ENCODE measurements around the gene SMOC2. TPM values are rescaled to one million over a fixed set of nuclear protein-coding genes. Genes with fewer than 3 reads are reported as not detected.

The SMOC2 gene
- total RNA-seq, 1 donor from 2014 or later = 14.4 TPM

DNA sequence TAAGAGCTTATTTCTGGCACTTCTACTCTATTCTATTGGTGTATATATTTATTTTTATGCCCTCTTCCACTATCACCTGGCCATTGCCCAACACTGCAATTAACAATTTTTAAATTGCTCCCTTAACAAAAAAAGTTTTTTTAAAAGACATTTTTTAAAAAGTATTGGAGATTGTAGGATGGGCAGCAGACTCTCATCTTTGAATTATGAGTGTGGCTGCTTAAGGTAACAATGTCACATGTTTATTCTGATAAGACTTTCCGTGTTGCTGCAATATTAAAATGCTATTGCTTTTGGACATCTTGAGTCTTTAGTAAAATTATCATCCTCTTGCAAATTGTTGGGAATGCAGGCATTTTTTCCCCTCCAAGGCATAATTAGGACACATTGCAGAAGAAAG, 31.4 kb downstream of the SMOC2 start:
- Histone ChIP-seq H3K4me3 (no peak overlapping the region), H3K4me1 (no peaks in the 10 kb centered on the region), H3K36me3 (no peaks in the 10 kb centered on the region), H3K27ac (replicated peaks) (no peak overlapping the region), H3K27me3 (ENCODE audit: low read depth) (peaks cover 85% of the 10 kb centered on the region), H3K9me3 (replicated peaks) (peaks cover 6% of the 10 kb centered on the region)
- intact Hi-C loops (cut with micrococcal nuclease) = no loop called here
- no peak for TF ChIP-seq CTCF (IDR thresholded peaks at IDR 0.05; ENCODE audit: borderline replicate concordance)
- no peak for DNase-seq

DNA sequence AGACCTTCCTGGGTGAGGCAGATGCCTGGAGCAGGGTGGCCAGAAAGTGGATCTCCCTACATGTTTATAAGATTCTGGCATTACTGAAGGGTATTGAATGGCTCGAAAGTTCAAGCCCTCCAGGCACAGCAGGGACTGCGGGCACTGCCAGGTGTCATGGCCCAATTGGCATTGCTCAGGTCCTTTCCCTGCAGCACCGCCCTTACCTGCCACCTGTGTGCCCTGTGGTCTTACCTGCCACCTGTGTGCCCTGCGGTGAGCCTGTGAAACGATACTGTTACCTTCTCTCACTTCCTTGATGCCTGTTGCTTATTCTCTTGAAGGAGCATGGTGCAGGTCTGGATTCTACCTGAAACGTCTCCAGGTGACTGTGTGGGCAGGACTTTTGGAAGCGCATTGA, 32.2 kb downstream of the SMOC2 start:
- intact Hi-C loops (cut with micrococcal nuclease) = no loop called here
- H3K27ac ChIP-seq (replicated peaks) = no peak overlapping the region
- no peak overlapping the region for H3K4me3 ChIP-seq
- H3K27me3 ChIP-seq (ENCODE audit: low read depth) = peaks cover 83% of the 10 kb centered on the region
- no peaks in the 10 kb centered on the region for H3K4me1 ChIP-seq
- no peak for TF ChIP-seq CTCF (IDR thresholded peaks at IDR 0.05; ENCODE audit: borderline replicate concordance)
- peaks cover 6% of the 10 kb centered on the region for H3K9me3 ChIP-seq (replicated peaks)
- no peak for DNase-seq
- no peaks in the 10 kb centered on the region for H3K36me3 ChIP-seq

DNA sequence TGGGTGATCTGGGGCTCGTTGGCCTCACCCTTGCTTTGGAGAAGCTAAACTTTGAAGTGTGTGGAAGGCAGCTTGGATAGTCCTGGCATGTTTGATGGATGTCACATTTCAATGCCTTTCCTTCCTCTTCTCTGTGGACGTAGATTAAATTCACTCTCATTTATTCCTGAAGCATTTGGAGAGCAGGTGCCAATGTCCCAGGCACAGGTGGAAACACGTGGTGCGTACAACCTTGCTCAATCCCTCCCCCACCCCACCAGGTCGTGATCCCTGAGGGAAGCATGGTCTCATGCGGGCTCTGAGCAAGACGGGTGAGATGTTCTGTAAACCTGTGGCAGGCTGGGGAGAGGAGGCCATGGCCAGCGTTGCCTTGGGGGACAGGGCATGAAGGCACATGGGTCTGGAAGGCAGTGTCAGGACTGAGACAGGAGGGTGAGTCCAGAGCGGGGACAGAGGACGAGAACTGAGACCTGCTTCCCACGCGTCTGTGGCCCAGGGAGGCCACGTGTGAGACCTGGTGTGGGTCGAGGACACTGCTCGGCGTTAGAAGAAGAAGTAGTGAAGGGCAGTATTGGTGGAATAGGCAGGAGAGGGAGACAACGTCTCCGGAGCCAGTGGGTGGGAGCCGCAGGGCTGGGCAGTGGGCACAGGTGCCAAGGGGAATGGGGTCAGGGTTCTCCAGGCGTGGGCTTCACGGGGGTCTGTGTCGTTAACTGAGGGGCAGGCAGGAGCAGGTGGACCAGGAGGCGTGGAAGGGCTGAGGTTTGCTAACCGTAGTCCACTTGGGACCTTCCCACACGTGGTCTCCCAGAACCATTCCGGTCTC, 34.4 kb downstream of the SMOC2 start:
- intact Hi-C loops (cut with micrococcal nuclease) = no loop called here
- H3K9me3 ChIP-seq (replicated peaks) = peaks cover 19% of the 10 kb centered on the region
- peaks cover 73% of the 10 kb centered on the region for H3K27me3 ChIP-seq (ENCODE audit: low read depth)
- H3K4me1 ChIP-seq = no peaks in the 10 kb centered on the region
- no peak overlapping the region for H3K4me3 ChIP-seq
- TF ChIP-seq CTCF (IDR thresholded peaks at IDR 0.05; ENCODE audit: borderline replicate concordance) = no peak
- no peaks in the 10 kb centered on the region for H3K36me3 ChIP-seq
- H3K27ac ChIP-seq (replicated peaks) = no peak overlapping the region
- DNase-seq = no peak

GRCh38 chr6:168479421-168479820, 38.4 kb downstream of the SMOC2 start:
- Histone ChIP-seq H3K36me3 (no peaks in the 10 kb centered on the region), H3K9me3 (replicated peaks) (peaks cover 25% of the 10 kb centered on the region), H3K4me1 (no peaks in the 10 kb centered on the region), H3K27me3 (ENCODE audit: low read depth) (peaks cover 35% of the 10 kb centered on the region), H3K27ac (replicated peaks) (no peak overlapping the region), H3K4me3 (no peak overlapping the region)
- intact Hi-C loops (cut with micrococcal nuclease) = no loop called here
- no peak for TF ChIP-seq CTCF (IDR thresholded peaks at IDR 0.05; ENCODE audit: borderline replicate concordance)
- no peak for DNase-seq

- intact Hi-C loops (cut with micrococcal nuclease) = no loop called here
- H3K4me1 ChIP-seq = no peaks in the 10 kb centered on the region
- H3K4me3 ChIP-seq = no peak overlapping the region
- no peak for DNase-seq
- TF ChIP-seq CTCF (IDR thresholded peaks at IDR 0.05; ENCODE audit: borderline replicate concordance) = no peak
- H3K27me3 ChIP-seq (ENCODE audit: low read depth) = peaks cover 26% of the 10 kb centered on the region
- no peak overlapping the region for H3K27ac ChIP-seq (replicated peaks)
- H3K9me3 ChIP-seq (replicated peaks) = peaks cover 25% of the 10 kb centered on the region
- H3K36me3 ChIP-seq = no peaks in the 10 kb centered on the region
Observed at GRCh38 chr6:168480481-168480880, 39.5 kb downstream of the SMOC2 start.
